Stimulated activated memory B cell treated with anti-CD40 and anti-IgM and Interleukin-4, amounts not matched to agents 10 μg/mL and 1 μg/mL and 100 μg/mL, for 72 hours (primary cell): ENCODE results near the gene TAOK1.

ENCODE experiments used
- ATAC-seq: fragments of 150-1000 bp; cut with Tn5 transposase; 2 replicates; pipeline ENCODE4 v1.10.0; 2021
- H3K27ac Mint-ChIP-seq: one replicate; pipeline ENCODE4 v1.8.0; 2022; ENCODE audit warnings: mild to moderate bottlenecking, mixed read lengths
- H3K27me3 Mint-ChIP-seq: one replicate; pipeline ENCODE4 v1.8.0; 2022; ENCODE audit warnings: mixed read lengths
- H3K36me3 Mint-ChIP-seq: one replicate; pipeline ENCODE4 v1.8.0; 2022; ENCODE audit warnings: mixed read lengths
- H3K4me1 Mint-ChIP-seq: one replicate; pipeline ENCODE4 v1.8.0; 2022; ENCODE audit warnings: mixed read lengths
- H3K4me3 Mint-ChIP-seq: one replicate; pipeline ENCODE4 v1.8.0; 2022; ENCODE audit warnings: mild to moderate bottlenecking, moderate library complexity, mixed read lengths
- H3K9me3 Mint-ChIP-seq: one replicate; pipeline ENCODE4 v1.8.0; 2022; ENCODE audit warnings: mixed read lengths

The TAOK1 gene

GRCh38 chr17:29593591-29594518, 203.7 kb downstream of the TAOK1 start:
- Mint-ChIP-seq H3K4me1 (peaks cover 43% of the 10 kb centered on the region), H3K9me3 (no peaks in the 10 kb centered on the region), H3K27ac (no peak overlapping the region), H3K36me3 (no peaks in the 10 kb centered on the region), H3K4me3 (peak overlapping the region; percentile 84), H3K27me3 (no peaks in the 10 kb centered on the region)
- ATAC-seq, result no peak

GRCh38 chr17:29594519-29595090, 204.4 kb downstream of the TAOK1 start:
- Mint-ChIP-seq H3K4me1 (peaks cover 43% of the 10 kb centered on the region), H3K4me3 (peak overlapping the region; percentile 84), H3K27me3 (no peaks in the 10 kb centered on the region), H3K36me3 (no peaks in the 10 kb centered on the region), H3K9me3 (no peaks in the 10 kb centered on the region), H3K27ac (no peak overlapping the region)
- ATAC-seq, result no peak

GRCh38 chr17:29595107-29595942, 205.2 kb downstream of the TAOK1 start:
- no peak overlapping the region for H3K4me3 Mint-ChIP-seq
- H3K27me3 Mint-ChIP-seq, result no peaks in the 10 kb centered on the region
- no peaks in the 10 kb centered on the region for H3K9me3 Mint-ChIP-seq
- peaks cover 38% of the 10 kb centered on the region for H3K4me1 Mint-ChIP-seq
- no peak for ATAC-seq
- H3K27ac Mint-ChIP-seq, result no peak overlapping the region
- no peaks in the 10 kb centered on the region for H3K36me3 Mint-ChIP-seq

- no peak for ATAC-seq
- no peak overlapping the region for H3K27ac Mint-ChIP-seq
- H3K27me3 Mint-ChIP-seq, result no peaks in the 10 kb centered on the region
- no peak overlapping the region for H3K4me3 Mint-ChIP-seq
- H3K36me3 Mint-ChIP-seq, result no peaks in the 10 kb centered on the region
- H3K4me1 Mint-ChIP-seq, result peaks cover 37% of the 10 kb centered on the region
- no peaks in the 10 kb centered on the region for H3K9me3 Mint-ChIP-seq
Observed at GRCh38 chr17:29595943-29596774, 206.0 kb downstream of the TAOK1 start.

GRCh38 chr17:29596811-29597210, 206.6 kb downstream of the TAOK1 start:
- Mint-ChIP-seq H3K27ac (no peak overlapping the region), H3K4me1 (peaks cover 30% of the 10 kb centered on the region), H3K4me3 (no peak overlapping the region), H3K36me3 (no peaks in the 10 kb centered on the region), H3K9me3 (no peaks in the 10 kb centered on the region), H3K27me3 (no peaks in the 10 kb centered on the region)
- ATAC-seq, result no peak

- H3K27ac Mint-ChIP-seq, result no peak overlapping the region
Observed at GRCh38 chr17:29597361-29598172, 207.4 kb downstream of the TAOK1 start.

More at GRCh38 chr17:29597361-29598172, 207.4 kb downstream of the TAOK1 start:
- H3K4me1 Mint-ChIP-seq, result peaks cover 23% of the 10 kb centered on the region
- H3K27me3 Mint-ChIP-seq, result no peaks in the 10 kb centered on the region
- no peaks in the 10 kb centered on the region for H3K36me3 Mint-ChIP-seq
- ATAC-seq, result no peak
- no peaks in the 10 kb centered on the region for H3K9me3 Mint-ChIP-seq
- H3K4me3 Mint-ChIP-seq, result no peak overlapping the region
